HEK293 (cell line): ENCODE measurements around the gene HAUS1.

Experiments
- CTCF ChIA-PET: fragments of 350-600 bp; formaldehyde crosslinking; extraction: SDS; loops from one replicate; lab custom pipeline; 2021; ENCODE audit warnings: antibody characterized with exemption; lab: Yijun Ruan, JAX
- POLR2A ChIA-PET: fragments of 300-600 bp; formaldehyde crosslinking; extraction: SDS; loops from one replicate; lab custom pipeline; 2020; ENCODE audit warnings: antibody characterized with exemption, inconsistent platforms; lab: Yijun Ruan, JAX
- H3K27ac ChIP-seq: fragments of 200-500 bp; sonication (Bioruptor generic); 2 replicates; pipeline ENCODE4 v1.5.1; 2014; ENCODE audit warnings: low read depth, low read length, control low read depth, inconsistent platforms; ENCODE audit errors: extremely low read depth
- H3K36me3 ChIP-seq, 2 experiments: fragments of 200-500 bp in 1 of 2; sonication (Bioruptor generic) in 1 of 2; 1 replicate in 1 of 2; 2 replicates in 1 of 2; pipeline ENCODE4 v1.5.1; 2014 to 2017; ENCODE audit warnings: inconsistent platforms in 2 of 2, low read length in 2 of 2; ENCODE audit not compliant: control insufficient read depth in 2 of 2, insufficient read depth in 1 of 2
- H3K4me1 ChIP-seq: fragments of 200-500 bp; sonication (Bioruptor generic); 2 replicates; pipeline ENCODE4 v1.5.1; 2014; ENCODE audit warnings: mild to moderate bottlenecking, low read length, inconsistent platforms; ENCODE audit not compliant: control insufficient read depth, insufficient read depth
- H3K4me3 ChIP-seq: 2 replicates; pipeline ENCODE4 v1.5.1; 2011; ENCODE audit warnings: low read depth, mild to moderate bottlenecking, control low read depth, low read length, moderate library complexity
- H3K9me3 ChIP-seq: fragments of 200-500 bp; sonication (Bioruptor generic); 2 replicates; pipeline ENCODE4 v1.5.1; 2014; ENCODE audit warnings: low read depth, low read length, inconsistent platforms; ENCODE audit not compliant: control insufficient read depth, insufficient read depth
- OSR2 ChIP-seq: fragments of 450-650 bp; formaldehyde crosslinking; IDR thresholded peaks from 2 replicates; pipeline ENCODE4 v1.5.1; 2016; ENCODE audit warnings: missing biosample characterization, missing genetic modification characterization
- SCRT2 ChIP-seq: fragments of 450-650 bp; formaldehyde crosslinking; IDR thresholded peaks from 2 replicates; pipeline ENCODE4 v1.5.1; 2016; ENCODE audit warnings: missing biosample characterization, missing genetic modification characterization
- ZBTB7A ChIP-seq: fragments of 450-650 bp; formaldehyde crosslinking; IDR thresholded peaks from 2 replicates; pipeline ENCODE4 v1.5.1; 2016; ENCODE audit warnings: low read depth, missing biosample characterization, missing genetic modification characterization
- ZNF175 ChIP-seq: fragments of 450-650 bp; formaldehyde crosslinking; IDR thresholded peaks from 2 replicates; pipeline ENCODE4 v1.5.1; 2016; ENCODE audit warnings: missing biosample characterization, missing genetic modification characterization
- ZNF2 ChIP-seq: fragments of 450-650 bp; formaldehyde crosslinking; IDR thresholded peaks from 2 replicates; pipeline ENCODE4 v1.5.1; 2016; ENCODE audit warnings: missing biosample characterization, missing genetic modification characterization
- ZNF324 ChIP-seq: fragments of 450-650 bp; formaldehyde crosslinking; IDR thresholded peaks from 2 replicates; pipeline ENCODE4 v1.5.1; 2016; ENCODE audit warnings: missing biosample characterization, missing genetic modification characterization
- ZNF391 ChIP-seq: fragments of 450-650 bp; formaldehyde crosslinking; IDR thresholded peaks from 2 replicates; pipeline ENCODE4 v1.5.1; 2016; ENCODE audit warnings: low read depth, missing biosample characterization, missing genetic modification characterization, borderline replicate concordance
- ZNF473 ChIP-seq: fragments of 450-650 bp; formaldehyde crosslinking; IDR thresholded peaks from 2 replicates; pipeline ENCODE4 v1.5.1; 2017; ENCODE audit warnings: missing biosample characterization, missing genetic modification characterization
- ZNF830 ChIP-seq: fragments of 450-650 bp; IDR thresholded peaks from 2 replicates; pipeline ENCODE4 v1.5.0; 2018; ENCODE audit warnings: missing biosample characterization, missing genetic modification characterization, low read depth, mild to moderate bottlenecking, moderate library complexity
- ZSCAN30 ChIP-seq: fragments of 450-650 bp; IDR thresholded peaks from 2 replicates; pipeline ENCODE4 v1.5.1; 2018; ENCODE audit warnings: missing biosample characterization, mild to moderate bottlenecking, missing genetic modification characterization, moderate library complexity
- TF ChIP-seq, protein P1 (sequence below): fragments of 450-650 bp; formaldehyde crosslinking; IDR thresholded peaks from 2 replicates; pipeline ENCODE4 v1.5.1; 2016; ENCODE audit warnings: missing biosample characterization, missing genetic modification characterization, low read depth
- TF ChIP-seq, protein P2 (sequence below): fragments of 450-650 bp; formaldehyde crosslinking; IDR thresholded peaks from 2 replicates; pipeline ENCODE4 v1.5.1; 2016; ENCODE audit warnings: missing biosample characterization, missing genetic modification characterization
- TF ChIP-seq, protein P3 (sequence below): fragments of 450-650 bp; formaldehyde crosslinking; IDR thresholded peaks from 2 replicates; pipeline ENCODE4 v1.5.1; 2016; ENCODE audit warnings: missing biosample characterization, missing genetic modification characterization
- TF ChIP-seq, protein P4 (sequence below): fragments of 450-650 bp; formaldehyde crosslinking; IDR thresholded peaks from 2 replicates; pipeline ENCODE4 v1.5.1; 2016; ENCODE audit warnings: missing biosample characterization, missing genetic modification characterization
- TF ChIP-seq, protein P5 (sequence below): fragments of 450-650 bp; formaldehyde crosslinking; IDR thresholded peaks from 2 replicates; pipeline ENCODE4 v1.5.1; 2016; ENCODE audit warnings: missing biosample characterization, missing genetic modification characterization

HAUS1 gene

DNA sequence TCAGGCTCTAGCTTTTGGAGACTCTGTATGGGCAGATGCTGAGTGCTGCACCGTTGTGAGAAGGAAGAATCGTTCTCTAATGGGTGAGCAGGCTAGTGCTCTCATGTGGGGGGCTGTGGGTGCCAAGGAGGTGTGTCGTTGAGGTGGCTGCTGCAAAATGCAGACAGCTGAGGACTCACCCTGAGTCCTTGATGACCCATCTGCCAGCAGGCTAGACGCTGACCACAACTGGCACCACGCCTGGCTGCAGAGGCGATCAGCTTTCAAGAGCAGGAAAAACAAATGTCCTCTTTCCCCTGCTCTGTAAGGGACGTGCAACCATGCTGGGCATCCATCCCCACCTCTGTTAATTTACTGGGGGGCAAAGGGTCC, 48.2 kb downstream of the HAUS1 start:
- CTCF ChIA-PET: interaction anchor here (0.5 to 6.0 kb wide), 10 partner anchors 10 to 1845 kb away, joined by 3 to 53 read pairs (median 4); a partner anchor contains a TSS
- POLR2A ChIA-PET: interaction anchor here (0.6 to 2.8 kb wide), 9 partner anchors 10 to 543 kb away, joined by 3 to 16 read pairs (median 3); a partner anchor contains a TSS

More for the DNA sequence above, 48.2 kb downstream of the HAUS1 start:
- H3K27ac ChIP-seq: no peak overlapping the region
- no peak overlapping the region for H3K4me3 ChIP-seq
- H3K9me3 ChIP-seq: no peaks in the 10 kb centered on the region
- H3K36me3 ChIP-seq: no peaks in the 10 kb centered on the region
- TF ChIP-seq, protein P1, sequence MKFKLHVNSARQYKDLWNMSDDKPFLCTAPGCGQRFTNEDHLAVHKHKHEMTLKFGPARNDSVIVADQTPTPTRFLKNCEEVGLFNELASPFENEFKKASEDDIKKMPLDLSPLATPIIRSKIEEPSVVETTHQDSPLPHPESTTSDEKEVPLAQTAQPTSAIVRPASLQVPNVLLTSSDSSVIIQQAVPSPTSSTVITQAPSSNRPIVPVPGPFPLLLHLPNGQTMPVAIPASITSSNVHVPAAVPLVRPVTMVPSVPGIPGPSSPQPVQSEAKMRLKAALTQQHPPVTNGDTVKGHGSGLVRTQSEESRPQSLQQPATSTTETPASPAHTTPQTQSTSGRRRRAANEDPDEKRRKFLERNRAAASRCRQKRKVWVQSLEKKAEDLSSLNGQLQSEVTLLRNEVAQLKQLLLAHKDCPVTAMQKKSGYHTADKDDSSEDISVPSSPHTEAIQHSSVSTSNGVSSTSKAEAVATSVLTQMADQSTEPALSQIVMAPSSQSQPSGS: no peak
- TF ChIP-seq, protein P2, sequence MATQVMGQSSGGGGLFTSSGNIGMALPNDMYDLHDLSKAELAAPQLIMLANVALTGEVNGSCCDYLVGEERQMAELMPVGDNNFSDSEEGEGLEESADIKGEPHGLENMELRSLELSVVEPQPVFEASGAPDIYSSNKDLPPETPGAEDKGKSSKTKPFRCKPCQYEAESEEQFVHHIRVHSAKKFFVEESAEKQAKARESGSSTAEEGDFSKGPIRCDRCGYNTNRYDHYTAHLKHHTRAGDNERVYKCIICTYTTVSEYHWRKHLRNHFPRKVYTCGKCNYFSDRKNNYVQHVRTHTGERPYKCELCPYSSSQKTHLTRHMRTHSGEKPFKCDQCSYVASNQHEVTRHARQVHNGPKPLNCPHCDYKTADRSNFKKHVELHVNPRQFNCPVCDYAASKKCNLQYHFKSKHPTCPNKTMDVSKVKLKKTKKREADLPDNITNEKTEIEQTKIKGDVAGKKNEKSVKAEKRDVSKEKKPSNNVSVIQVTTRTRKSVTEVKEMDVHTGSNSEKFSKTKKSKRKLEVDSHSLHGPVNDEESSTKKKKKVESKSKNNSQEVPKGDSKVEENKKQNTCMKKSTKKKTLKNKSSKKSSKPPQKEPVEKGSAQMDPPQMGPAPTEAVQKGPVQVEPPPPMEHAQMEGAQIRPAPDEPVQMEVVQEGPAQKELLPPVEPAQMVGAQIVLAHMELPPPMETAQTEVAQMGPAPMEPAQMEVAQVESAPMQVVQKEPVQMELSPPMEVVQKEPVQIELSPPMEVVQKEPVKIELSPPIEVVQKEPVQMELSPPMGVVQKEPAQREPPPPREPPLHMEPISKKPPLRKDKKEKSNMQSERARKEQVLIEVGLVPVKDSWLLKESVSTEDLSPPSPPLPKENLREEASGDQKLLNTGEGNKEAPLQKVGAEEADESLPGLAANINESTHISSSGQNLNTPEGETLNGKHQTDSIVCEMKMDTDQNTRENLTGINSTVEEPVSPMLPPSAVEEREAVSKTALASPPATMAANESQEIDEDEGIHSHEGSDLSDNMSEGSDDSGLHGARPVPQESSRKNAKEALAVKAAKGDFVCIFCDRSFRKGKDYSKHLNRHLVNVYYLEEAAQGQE: no peak
- no peak for TF ChIP-seq ZNF830 (tag by site-specific recombination)
- TF ChIP-seq ZBTB7A (tag by site-specific recombination): no peak
- TF ChIP-seq, protein P3, sequence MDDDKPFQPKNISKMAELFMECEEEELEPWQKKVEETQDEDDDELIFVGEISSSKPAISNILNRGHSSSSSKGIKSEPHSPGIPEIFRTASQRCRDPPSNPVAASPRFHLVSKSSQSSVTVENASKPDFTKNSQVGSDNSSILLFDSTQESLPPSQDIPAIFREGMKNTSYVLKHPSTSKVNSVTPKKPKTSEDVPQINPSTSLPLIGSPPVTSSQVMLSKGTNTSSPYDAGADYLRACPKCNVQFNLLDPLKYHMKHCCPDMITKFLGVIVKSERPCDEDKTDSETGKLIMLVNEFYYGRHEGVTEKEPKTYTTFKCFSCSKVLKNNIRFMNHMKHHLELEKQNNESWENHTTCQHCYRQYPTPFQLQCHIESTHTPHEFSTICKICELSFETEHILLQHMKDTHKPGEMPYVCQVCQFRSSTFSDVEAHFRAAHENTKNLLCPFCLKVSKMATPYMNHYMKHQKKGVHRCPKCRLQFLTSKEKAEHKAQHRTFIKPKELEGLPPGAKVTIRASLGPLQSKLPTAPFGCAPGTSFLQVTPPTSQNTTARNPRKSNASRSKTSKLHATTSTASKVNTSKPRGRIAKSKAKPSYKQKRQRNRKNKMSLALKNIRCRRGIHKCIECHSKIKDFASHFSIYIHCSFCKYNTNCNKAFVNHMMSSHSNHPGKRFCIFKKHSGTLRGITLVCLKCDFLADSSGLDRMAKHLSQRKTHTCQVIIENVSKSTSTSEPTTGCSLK (tag by site-specific recombination): no peak
- TF ChIP-seq ZNF324 (tag by site-specific recombination): no peak
- TF ChIP-seq OSR2 (tag by site-specific recombination): no peak
- no peak for TF ChIP-seq ZNF391
- no peak for TF ChIP-seq ZSCAN30 (tag by site-specific recombination)
- TF ChIP-seq, protein P4, sequence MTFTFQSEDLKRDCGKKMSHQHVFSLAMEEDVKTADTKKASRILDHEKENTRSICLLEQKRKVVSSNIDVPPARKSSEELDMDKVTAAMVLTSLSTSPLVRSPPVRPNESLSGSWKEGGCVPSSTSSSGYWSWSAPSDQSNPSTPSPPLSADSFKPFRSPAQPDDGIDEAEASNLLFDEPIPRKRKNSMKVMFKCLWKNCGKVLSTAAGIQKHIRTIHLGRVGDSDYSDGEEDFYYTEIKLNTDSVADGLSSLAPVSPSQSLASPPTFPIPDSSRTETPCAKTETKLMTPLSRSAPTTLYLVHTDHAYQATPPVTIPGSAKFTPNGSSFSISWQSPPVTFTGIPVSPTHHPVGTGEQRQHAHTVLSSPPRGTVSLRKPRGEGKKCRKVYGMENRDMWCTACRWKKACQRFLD (tag by site-specific recombination): no peak
- TF ChIP-seq ZNF473: no peak
- TF ChIP-seq SCRT2 (tag by site-specific recombination): no peak
- TF ChIP-seq, protein P5, sequence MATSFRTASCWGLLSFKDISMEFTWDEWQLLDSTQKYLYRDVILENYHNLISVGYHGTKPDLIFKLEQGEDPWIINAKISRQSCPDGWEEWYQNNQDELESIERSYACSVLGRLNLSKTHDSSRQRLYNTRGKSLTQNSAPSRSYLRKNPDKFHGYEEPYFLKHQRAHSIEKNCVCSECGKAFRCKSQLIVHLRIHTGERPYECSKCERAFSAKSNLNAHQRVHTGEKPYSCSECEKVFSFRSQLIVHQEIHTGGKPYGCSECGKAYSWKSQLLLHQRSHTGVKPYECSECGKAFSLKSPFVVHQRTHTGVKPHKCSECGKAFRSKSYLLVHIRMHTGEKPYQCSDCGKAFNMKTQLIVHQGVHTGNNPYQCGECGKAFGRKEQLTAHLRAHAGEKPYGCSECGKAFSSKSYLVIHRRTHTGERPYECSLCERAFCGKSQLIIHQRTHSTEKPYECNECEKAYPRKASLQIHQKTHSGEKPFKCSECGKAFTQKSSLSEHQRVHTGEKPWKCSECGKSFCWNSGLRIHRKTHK (tag by site-specific recombination): no peak
- no peak for TF ChIP-seq ZNF2
- TF ChIP-seq ZNF175 (tag by site-specific recombination): no peak
- TF ChIP-seq, all 188 proteins: peak for 0
- H3K4me1 ChIP-seq: peaks cover 8% of the 10 kb centered on the region
